H9 (cell line): Measurements from ENCODE around the gene PELI2. TPM values are rescaled to one million over a fixed set of nuclear protein-coding genes. Genes with fewer than 3 reads are reported as not detected.

Experiments
- DNase-seq: peaks from one replicate; pipeline ENCODE4 v3.0.0-alpha.2; 2017
- H2AFZ ChIP-seq: one replicate; pipeline ENCODE4 v1.6.1; 2013; ENCODE audit warnings: mild to moderate bottlenecking, low read length, control low read depth, moderate library complexity
- H2AK5ac ChIP-seq: 2 replicates; pipeline ENCODE4 v1.6.1; 2013; ENCODE audit warnings: low read length, control low read depth, mixed read lengths; ENCODE audit not compliant: insufficient read length
- H2BK120ac ChIP-seq: one replicate; pipeline ENCODE4 v1.6.1; 2013; ENCODE audit warnings: low read depth, mild to moderate bottlenecking, low read length, control low read depth, inconsistent platforms; ENCODE audit not compliant: poor library complexity, severe bottlenecking
- H2BK12ac ChIP-seq: 2 replicates; pipeline ENCODE4 v1.6.1; 2013; ENCODE audit warnings: low read length, control low read depth, mixed read lengths, low read depth; ENCODE audit not compliant: insufficient read length
- H2BK15ac ChIP-seq: 2 replicates; pipeline ENCODE4 v1.6.1; 2013; ENCODE audit warnings: low read depth, low read length, control low read depth
- H2BK20ac ChIP-seq: one replicate; pipeline ENCODE4 v1.6.1; 2013; ENCODE audit warnings: low read depth, mild to moderate bottlenecking, low read length, control low read depth, inconsistent platforms; ENCODE audit not compliant: poor library complexity, severe bottlenecking
- H2BK5ac ChIP-seq: 2 replicates; pipeline ENCODE4 v1.6.1; 2013; ENCODE audit warnings: low read length, control low read depth, mixed read lengths; ENCODE audit not compliant: insufficient read length
- H3K14ac ChIP-seq: 2 replicates; pipeline ENCODE4 v1.6.1; 2013; ENCODE audit warnings: low read length, control low read depth; ENCODE audit not compliant: insufficient read depth
- H3K18ac ChIP-seq: 2 replicates; pipeline ENCODE4 v1.6.1; 2013; ENCODE audit warnings: low read depth, mild to moderate bottlenecking, mixed read lengths, low read length, control low read depth; ENCODE audit not compliant: insufficient read length
- H3K23ac ChIP-seq: 2 replicates; pipeline ENCODE4 v1.6.1; 2013; ENCODE audit warnings: low read length, control low read depth, mixed read lengths, low read depth; ENCODE audit not compliant: insufficient read length
- H3K23me2 ChIP-seq: 2 replicates; pipeline ENCODE4 v1.6.1; 2013; ENCODE audit warnings: low read depth, mild to moderate bottlenecking, mixed read lengths, low read length, control low read depth; ENCODE audit not compliant: insufficient read length, poor library complexity, severe bottlenecking
- H3K27ac ChIP-seq: 2 replicates; pipeline ENCODE4 v1.5.1; 2013; ENCODE audit warnings: low read length, control low read depth, mixed read lengths, low read depth; ENCODE audit not compliant: insufficient read length
- H3K27me3 ChIP-seq: 2 replicates; pipeline ENCODE4 v1.6.1; 2013; ENCODE audit warnings: low read length, control low read depth, inconsistent platforms; ENCODE audit not compliant: insufficient read depth
- H3K4ac ChIP-seq: 2 replicates; pipeline ENCODE4 v1.6.1; 2013; ENCODE audit warnings: low read depth, mild to moderate bottlenecking, control low read depth, inconsistent platforms, low read length, moderate library complexity
- H3K4me1 ChIP-seq: 2 replicates; pipeline ENCODE4 v1.6.1; 2013; ENCODE audit warnings: low read length, control low read depth, inconsistent platforms; ENCODE audit not compliant: insufficient read depth
- H3K4me2 ChIP-seq: 2 replicates; pipeline ENCODE4 v1.6.1; 2013; ENCODE audit warnings: low read length, control low read depth, mixed read lengths; ENCODE audit not compliant: insufficient read length, insufficient read depth
- H3K56ac ChIP-seq: 2 replicates; pipeline ENCODE4 v1.6.1; 2013; ENCODE audit warnings: low read depth, mild to moderate bottlenecking, mixed read lengths, low read length, control low read depth; ENCODE audit not compliant: insufficient read length
- H3K79me1 ChIP-seq: 2 replicates; pipeline ENCODE4 v1.6.1; 2013; ENCODE audit warnings: low read depth, mild to moderate bottlenecking, moderate library complexity, low read length, control low read depth, inconsistent platforms; ENCODE audit not compliant: insufficient read depth, poor library complexity, severe bottlenecking
- H3K79me2 ChIP-seq: 2 replicates; pipeline ENCODE4 v1.6.1; 2013; ENCODE audit warnings: low read length, control low read depth, inconsistent platforms; ENCODE audit not compliant: insufficient read depth
- H3K9ac ChIP-seq: 2 replicates; pipeline ENCODE4 v1.6.1; 2013; ENCODE audit warnings: low read length, control low read depth, mixed read lengths; ENCODE audit not compliant: insufficient read length; ENCODE audit errors: extremely low read depth
- H3K9me3 ChIP-seq: one replicate; pipeline ENCODE4 v1.6.1; 2013; ENCODE audit warnings: low read depth, low read length, inconsistent platforms; ENCODE audit not compliant: control insufficient read depth
- H3T11ph ChIP-seq: one replicate; pipeline ENCODE4 v1.6.1; 2013; ENCODE audit warnings: mild to moderate bottlenecking, low read length, control low read depth, inconsistent platforms
- H4K20me1 ChIP-seq: one replicate; pipeline ENCODE4 v1.6.1; 2013; ENCODE audit not compliant: control insufficient read depth, insufficient read length, insufficient read depth
- H4K5ac ChIP-seq: 2 replicates; pipeline ENCODE4 v1.6.1; 2013; ENCODE audit warnings: low read depth, mild to moderate bottlenecking, mixed read lengths, low read length, control low read depth; ENCODE audit not compliant: insufficient read length
- H4K8ac ChIP-seq: replicated peaks from 2 replicates; pipeline ENCODE4 v1.6.1; 2013; ENCODE audit warnings: low read length, control low read depth, mixed read lengths, low read depth; ENCODE audit not compliant: insufficient read length
- H4K91ac ChIP-seq: 2 replicates; pipeline ENCODE4 v1.6.1; 2013; ENCODE audit warnings: low read depth, mild to moderate bottlenecking, moderate library complexity, mixed read lengths, low read length, control low read depth; ENCODE audit not compliant: insufficient read length
- H3K27ac Mint-ChIP-seq, 3 experiments: 2 replicates in 2 of 3; 3 replicates in 1 of 3; pipeline ENCODE4 v1.8.0; 2020 to 2021; ENCODE audit warnings: mixed read lengths in 3 of 3, mild to moderate bottlenecking in 1 of 3, moderate library complexity in 1 of 3
- H3K27me3 Mint-ChIP-seq: 2 replicates; pipeline ENCODE4 v1.8.0; 2021; ENCODE audit warnings: low read depth, mild to moderate bottlenecking, moderate library complexity, mixed read lengths
- H3K36me3 Mint-ChIP-seq, 3 experiments: 2 replicates in 2 of 3; 3 replicates in 1 of 3; pipeline ENCODE4 v1.8.0; 2020 to 2021; ENCODE audit warnings: low read depth in 3 of 3, mixed read lengths in 3 of 3; ENCODE audit not compliant: insufficient read depth in 1 of 3
- H3K4me1 Mint-ChIP-seq, 2 experiments: 2 replicates each; pipeline ENCODE4 v1.8.0; 2020; ENCODE audit warnings: mixed read lengths in 2 of 2
- H3K4me3 Mint-ChIP-seq, 2 experiments: 2 replicates in 1 of 2; 3 replicates in 1 of 2; pipeline ENCODE4 v1.8.0; 2020 to 2021; ENCODE audit warnings: mild to moderate bottlenecking in 2 of 2, mixed read lengths in 2 of 2, moderate library complexity in 1 of 2
- H3K9me3 Mint-ChIP-seq, 2 experiments: 2 replicates in 1 of 2; 3 replicates in 1 of 2; pipeline ENCODE4 v1.8.0; 2020; ENCODE audit warnings: mild to moderate bottlenecking in 2 of 2, mixed read lengths in 2 of 2, moderate library complexity in 1 of 2
- WGBS: extraction: QIAGEN DNeasy Blood & Tissue Kit; methylation state at CpG from one replicate; pipeline ENCODE4 v1.1.7; 2013; ENCODE audit warnings: missing lambda C conversion rate, low lambda C conversion rate, mixed read lengths; ENCODE audit not compliant: insufficient read length; ENCODE audit errors: extremely low coverage; 5-methylcytosine and 5-hydroxymethylcytosine counted together
- total RNA-seq: library from RNA; stranded (reverse); gene quantifications from 2 replicates; pipeline ENCODE4 v1.2.1, GENCODE V29; 2021
- TF ChIP-seq, protein P1 (sequence below): fragments of 200-600 bp; sonication (generic); conservative IDR thresholded peaks from 3 replicates; pipeline ENCODE4 v1.8.0; 2021; ENCODE audit warnings: antibody characterized with exemption, mild to moderate bottlenecking

Gene PELI2
- total RNA-seq, 1 experiment from 2014 or later: 18.0 TPM

DNA sequence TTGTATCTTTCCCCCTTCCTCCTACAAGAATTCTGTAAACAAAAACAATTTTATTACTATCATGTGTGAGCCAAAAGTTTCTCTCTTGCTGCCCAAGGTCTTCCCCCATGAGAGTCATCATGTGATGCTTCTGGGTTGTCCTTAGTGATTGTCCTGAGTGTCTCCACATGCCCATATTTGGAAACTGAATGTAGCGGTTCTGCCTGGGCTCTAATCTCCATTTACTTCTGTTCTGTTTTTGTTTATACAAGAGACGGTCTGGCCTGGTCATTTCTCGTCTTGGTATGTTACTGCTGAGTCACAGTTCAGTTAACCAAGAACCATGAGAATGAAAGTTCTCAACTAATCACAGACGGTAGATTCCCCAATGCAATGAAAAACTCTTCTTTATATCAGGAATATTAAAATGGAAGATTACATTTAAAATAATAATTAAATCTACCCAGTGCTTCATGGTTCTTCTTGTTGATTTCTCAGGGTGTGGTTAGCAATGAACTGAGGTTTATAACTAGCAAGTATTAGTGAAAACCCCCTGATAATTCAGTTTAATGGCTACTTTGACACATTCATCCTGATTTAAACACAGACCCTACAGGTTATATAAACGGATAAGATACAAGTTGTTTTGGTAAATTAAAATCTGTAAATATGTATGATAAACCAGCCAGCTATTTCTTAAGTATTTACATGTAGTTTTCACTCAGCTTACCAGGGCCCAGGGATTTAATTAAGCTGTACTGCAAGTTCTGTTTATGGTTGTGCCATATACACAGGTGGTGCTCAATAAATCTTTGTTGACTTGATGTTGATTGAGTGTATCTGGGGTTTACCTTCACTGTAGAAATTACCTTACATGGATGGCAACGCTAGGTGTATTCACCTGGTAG, 81.1 kb downstream of the PELI2 start:
- Histone ChIP-seq H3K9ac (no peak overlapping the region), H3K18ac (no peak overlapping the region), H3K79me2 (peaks cover 2% of the 10 kb centered on the region; the same call in 1 of the 2 replicates), H3K4ac (no peak overlapping the region), H2AK5ac (no peak overlapping the region), H3K4me2 (no peak overlapping the region), H3K9me3 (no peaks in the 10 kb centered on the region), H2BK120ac (no peak overlapping the region), H3K23ac (no peak overlapping the region), H3K23me2 (no peaks in the 10 kb centered on the region), H3K27me3 (no peaks in the 10 kb centered on the region), H4K5ac (no peak overlapping the region), H2AFZ (no peak overlapping the region), H2BK20ac (no peak overlapping the region), H3T11ph (no peak overlapping the region), H2BK5ac (no peak overlapping the region), H3K56ac (no peak overlapping the region), H4K91ac (no peak overlapping the region), H4K20me1 (no peaks in the 10 kb centered on the region), H3K27ac (no peak overlapping the region), H3K14ac (no peak overlapping the region), H2BK12ac (no peak overlapping the region), H3K79me1 (no peaks in the 10 kb centered on the region), H2BK15ac (no peak overlapping the region), H4K8ac (no peak overlapping the region), H3K4me1 (no peaks in the 10 kb centered on the region)
- WGBS: no CpG with 5 or more reads among the region's 6 CpGs
- H3K27ac Mint-ChIP-seq: no peak overlapping the region
- DNase-seq: no peak
- H3K9me3 Mint-ChIP-seq: no peaks in the 10 kb centered on the region
- TF ChIP-seq, protein P1, sequence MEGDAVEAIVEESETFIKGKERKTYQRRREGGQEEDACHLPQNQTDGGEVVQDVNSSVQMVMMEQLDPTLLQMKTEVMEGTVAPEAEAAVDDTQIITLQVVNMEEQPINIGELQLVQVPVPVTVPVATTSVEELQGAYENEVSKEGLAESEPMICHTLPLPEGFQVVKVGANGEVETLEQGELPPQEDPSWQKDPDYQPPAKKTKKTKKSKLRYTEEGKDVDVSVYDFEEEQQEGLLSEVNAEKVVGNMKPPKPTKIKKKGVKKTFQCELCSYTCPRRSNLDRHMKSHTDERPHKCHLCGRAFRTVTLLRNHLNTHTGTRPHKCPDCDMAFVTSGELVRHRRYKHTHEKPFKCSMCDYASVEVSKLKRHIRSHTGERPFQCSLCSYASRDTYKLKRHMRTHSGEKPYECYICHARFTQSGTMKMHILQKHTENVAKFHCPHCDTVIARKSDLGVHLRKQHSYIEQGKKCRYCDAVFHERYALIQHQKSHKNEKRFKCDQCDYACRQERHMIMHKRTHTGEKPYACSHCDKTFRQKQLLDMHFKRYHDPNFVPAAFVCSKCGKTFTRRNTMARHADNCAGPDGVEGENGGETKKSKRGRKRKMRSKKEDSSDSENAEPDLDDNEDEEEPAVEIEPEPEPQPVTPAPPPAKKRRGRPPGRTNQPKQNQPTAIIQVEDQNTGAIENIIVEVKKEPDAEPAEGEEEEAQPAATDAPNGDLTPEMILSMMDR: no peak
- no peaks in the 10 kb centered on the region for H3K27me3 Mint-ChIP-seq
- H3K36me3 Mint-ChIP-seq: no peaks in the 10 kb centered on the region
- no peak overlapping the region for H3K4me3 Mint-ChIP-seq
- peaks cover 5 to 9% of the 10 kb centered on the region in 2 experiments; a peak in 3 of 4 replicates for H3K4me1 Mint-ChIP-seq
